B cell (primary cell): ENCODE measurements around the gene SLC35E2B. TPM values are rescaled to one million over a fixed set of nuclear protein-coding genes. Genes with fewer than 3 reads are reported as not detected.

Source experiments
- ATAC-seq: fragments of 200-7000 bp; cut with Tn5 transposase; one replicate; pipeline ENCODE4 v1.10.0; 2021; ENCODE audit warnings: low read depth, mild to moderate bottlenecking, moderate number of reproducible peaks, moderate library complexity
- CTCF ChIA-PET: fragments of 350-600 bp; sonication (Branson Sonifier 250); formaldehyde crosslinking; loops from one replicate; lab custom pipeline; 2021; ENCODE audit warnings: antibody characterized with exemption, inconsistent platforms; lab: Charles Lee
- POLR2A ChIA-PET: fragments of 350-600 bp; sonication (Branson Sonifier 250); formaldehyde crosslinking; loops from one replicate; lab custom pipeline; 2021; ENCODE audit warnings: antibody characterized with exemption; lab: Charles Lee
- DNase-seq: peaks from one replicate; pipeline ENCODE4 v3.0.0; 2013
- H2AFZ ChIP-seq: 2 replicates; pipeline ENCODE4 v1.6.1; 2012; ENCODE audit warnings: mild to moderate bottlenecking, low read depth, low read length; ENCODE audit not compliant: insufficient read depth, poor library complexity, severe bottlenecking
- H3K27ac ChIP-seq, 2 donors: 1 replicate in 1 of 2; 2 replicates in 1 of 2; pipeline ENCODE4 v1.5.1; 2012 to 2013; ENCODE audit warnings: low read length in 2 of 2, mild to moderate bottlenecking in 2 of 2, moderate library complexity in 1 of 2
- H3K27me3 ChIP-seq, 4 experiments: fragments of 200-600 bp in 1 of 4; sonication (generic) in 1 of 4; replicated peaks in 1 of 4; 1 replicate in 2 of 4; 2 replicates in 2 of 4; pipeline versions ENCODE4 v1.6.1 to v1.7.0; 2013 to 2016; ENCODE audit warnings: low read length in 3 of 4, mild to moderate bottlenecking in 2 of 4, mixed read lengths in 1 of 4, moderate library complexity in 1 of 4; ENCODE audit not compliant: insufficient read depth in 4 of 4, control insufficient read depth in 3 of 4; ENCODE audit errors: control extremely low read depth in 1 of 4
- H3K36me3 ChIP-seq, 2 experiments: replicated peaks in 1 of 2; 1 replicate in 1 of 2; 2 replicates in 1 of 2; pipeline versions ENCODE4 v1.6.1 to v1.7.1; 2013; ENCODE audit warnings: low read length in 1 of 2; ENCODE audit not compliant: insufficient read depth in 2 of 2, control insufficient read depth in 1 of 2; ENCODE audit errors: control extremely low read depth in 1 of 2, extremely low read depth in 1 of 2
- H3K4me1 ChIP-seq, 2 donors: fragments of 200-600 bp in 1 of 2; sonication (generic) in 1 of 2; 1 replicate in 1 of 2; 2 replicates in 1 of 2; pipeline versions ENCODE4 v1.5.1 to v1.6.1; 2013 to 2017; ENCODE audit warnings: low read length in 2 of 2; ENCODE audit not compliant: control insufficient read depth in 2 of 2, insufficient read depth in 2 of 2
- H3K4me2 ChIP-seq: replicated peaks from 2 replicates; pipeline ENCODE3; 2012; ENCODE audit warnings: mild to moderate bottlenecking, low read depth, low read length; ENCODE audit not compliant: poor library complexity, severe bottlenecking
- H3K4me3 ChIP-seq, 5 experiments: fragments of 200-600 bp in 1 of 5; sonication (generic) in 1 of 5; 1 replicate in 3 of 5; 2 replicates in 2 of 5; pipeline versions ENCODE4 v1.5.1 to v1.7.0; 2011 to 2016; ENCODE audit warnings: low read length in 4 of 5, mild to moderate bottlenecking in 4 of 5, low read depth in 2 of 5, control low read depth in 1 of 5, moderate library complexity in 1 of 5; ENCODE audit not compliant: insufficient read depth in 1 of 5; ENCODE audit errors: control extremely low read depth in 1 of 5, extremely low read depth in 1 of 5
- H3K79me2 ChIP-seq: fragments of 200-600 bp; sonication (generic); one replicate; pipeline ENCODE4 v1.6.0; 2016; ENCODE audit warnings: low read length; ENCODE audit not compliant: control insufficient read depth, insufficient read depth
- H3K9ac ChIP-seq: fragments of 200-600 bp; sonication (generic); 2 replicates; pipeline ENCODE4 v1.6.1; 2017; ENCODE audit warnings: mild to moderate bottlenecking, low read length, moderate library complexity
- H3K9me3 ChIP-seq, 3 donors: one replicate each; pipeline versions ENCODE4 v1.6.1 to v1.7.1; 2013; ENCODE audit warnings: low read length in 2 of 3; ENCODE audit not compliant: control insufficient read depth in 2 of 3, insufficient read depth in 1 of 3; ENCODE audit errors: control extremely low read depth in 1 of 3
- H4K20me1 ChIP-seq: 2 replicates; pipeline ENCODE4 v1.6.0; 2012; ENCODE audit warnings: mild to moderate bottlenecking, low read length; ENCODE audit not compliant: insufficient read depth, control insufficient read depth, poor library complexity, severe bottlenecking
- H3K27ac Mint-ChIP-seq: one replicate; pipeline ENCODE4 v1.8.0; 2021; ENCODE audit warnings: mixed read lengths
- H3K27me3 Mint-ChIP-seq: one replicate; pipeline ENCODE4 v1.8.0; 2021; ENCODE audit warnings: mixed read lengths
- H3K4me1 Mint-ChIP-seq: one replicate; pipeline ENCODE4 v1.8.0; 2021; ENCODE audit warnings: mixed read lengths
- H3K4me3 Mint-ChIP-seq: one replicate; pipeline ENCODE4 v1.8.0; 2021; ENCODE audit warnings: mixed read lengths
- H3K9me3 Mint-ChIP-seq: one replicate; pipeline ENCODE4 v1.8.0; 2022; ENCODE audit warnings: mixed read lengths; ENCODE audit not compliant: insufficient read depth
- EZH2 ChIP-seq: IDR thresholded peaks from 2 replicates; pipeline ENCODE4 v1.6.1; 2012; ENCODE audit warnings: borderline replicate concordance, low read depth, mild to moderate bottlenecking, moderate library complexity, low read length; ENCODE audit not compliant: insufficient read depth, poor library complexity, severe bottlenecking
- WGBS: methylation state at CpG from one replicate; pipeline ENCODE4 v1.1.5; 2013; ENCODE audit warnings: missing lambda C conversion rate; ENCODE audit not compliant: insufficient coverage; 5-methylcytosine and 5-hydroxymethylcytosine counted together
- intact Hi-C: fragments of 100-400 bp; cut with micrococcal nuclease; formaldehyde crosslinking; loops from one replicate; pipeline ENCODE4 v1.10.0; 2022
- polyA plus RNA-seq: library from polyadenylated mRNA; depleted of rRNA; stranded (reverse); fragments of >200 nt; gene quantifications from 2 replicates; pipeline ENCODE4 v1.2.3, GENCODE V29; 2012
- total RNA-seq, 2 donors: library from RNA; stranded (reverse); fragments of 120-200 nt in 1 of 2; gene quantifications; 1 replicate in 1 of 2; 2 replicates in 1 of 2; pipeline versions ENCODE4 v1.2.3 to v1.2.4, GENCODE V29; 2013 to 2022
- TF ChIP-seq, protein P1 (sequence below): fragments of 200-600 bp; IDR thresholded peaks from one replicate; pipeline ENCODE4 v1.8.0; 2022; ENCODE audit warnings: antibody characterized with exemption, mild to moderate bottlenecking

The SLC35E2B gene
- total and polyA plus RNA-seq, 2 donors (not counting 1 experiment from before 2014, with no cell fraction given): 64.4 to 107 TPM

DNA sequence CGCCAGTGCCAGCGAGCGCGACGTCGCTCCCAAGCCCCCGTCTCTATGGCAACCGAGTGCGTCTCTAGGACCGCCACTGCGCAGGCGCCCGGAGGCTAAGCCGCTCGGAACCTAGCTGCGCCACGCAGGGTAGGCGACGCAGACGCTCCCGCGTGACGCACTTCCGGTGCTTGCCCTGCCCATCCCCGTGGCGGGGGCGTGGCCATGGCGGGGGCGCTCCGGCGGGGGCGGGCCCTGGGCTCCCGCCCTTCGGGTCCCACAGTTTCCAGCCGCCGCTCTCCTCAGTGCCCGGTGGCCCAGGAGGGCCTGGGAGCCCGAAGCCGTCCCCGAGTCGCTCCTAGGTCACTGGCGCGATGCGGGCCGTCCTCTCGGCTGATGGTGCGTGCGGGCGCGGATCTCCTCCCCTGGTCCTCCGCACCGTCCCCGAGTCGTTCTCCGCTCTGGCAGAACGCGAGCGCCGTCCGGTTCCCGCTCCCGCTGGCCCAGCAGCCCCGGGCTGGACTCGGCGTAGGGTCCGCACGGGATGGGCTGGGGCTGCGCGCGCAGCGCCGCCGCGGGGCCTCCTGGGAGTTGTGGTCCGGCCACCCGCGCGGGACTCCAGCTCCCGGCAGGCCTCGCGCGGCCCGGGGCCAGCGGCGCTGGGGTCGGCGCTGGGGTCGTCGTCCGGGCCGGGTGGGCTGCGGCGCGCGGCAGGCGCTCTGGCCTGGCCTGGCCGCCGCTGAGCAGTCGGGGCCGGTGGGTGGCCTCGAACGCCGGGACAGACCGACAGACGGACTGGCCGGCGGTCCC is 77.1 kb downstream of the SLC35E2B start, which contains the start of gene MIB2:
TSS of gene MIB2 (plus strand) at position 245 of the 789 bp plus-strand sequence. CDS start 7,953 bp downstream, outside the sequence.
- no peaks in the 10 kb centered on the region for H3K9me3 ChIP-seq
- intact Hi-C loops: loop anchor here (1.0 to 2.0 kb wide), 7 partner anchors 15 to 304 kb away; partner anchors contain the start of genes ATAD3A, AURKAIP1, CCNL2 and GNB1
- peaks cover 20% of the 10 kb centered on the region for H4K20me1 ChIP-seq
- Mint-ChIP-seq H3K9me3 (no peaks in the 10 kb centered on the region), H3K4me3 (peak within 1 kb of the TSS; percentile 89), H3K4me1 (peaks cover 26% of the 10 kb centered on the region), H3K27ac (peak within 1 kb of the TSS; percentile 92), H3K27me3 (no peaks in the 10 kb centered on the region)
- H3K27me3 ChIP-seq: no peaks in the 10 kb centered on the region
- H3K27ac ChIP-seq: peak within 1 kb of the TSS; percentile 100
- peaks cover 0 to 5% of the 10 kb centered on the region in 2 experiments for H3K36me3 ChIP-seq
- TF ChIP-seq EZH2: no peak
- TF ChIP-seq, protein P1, sequence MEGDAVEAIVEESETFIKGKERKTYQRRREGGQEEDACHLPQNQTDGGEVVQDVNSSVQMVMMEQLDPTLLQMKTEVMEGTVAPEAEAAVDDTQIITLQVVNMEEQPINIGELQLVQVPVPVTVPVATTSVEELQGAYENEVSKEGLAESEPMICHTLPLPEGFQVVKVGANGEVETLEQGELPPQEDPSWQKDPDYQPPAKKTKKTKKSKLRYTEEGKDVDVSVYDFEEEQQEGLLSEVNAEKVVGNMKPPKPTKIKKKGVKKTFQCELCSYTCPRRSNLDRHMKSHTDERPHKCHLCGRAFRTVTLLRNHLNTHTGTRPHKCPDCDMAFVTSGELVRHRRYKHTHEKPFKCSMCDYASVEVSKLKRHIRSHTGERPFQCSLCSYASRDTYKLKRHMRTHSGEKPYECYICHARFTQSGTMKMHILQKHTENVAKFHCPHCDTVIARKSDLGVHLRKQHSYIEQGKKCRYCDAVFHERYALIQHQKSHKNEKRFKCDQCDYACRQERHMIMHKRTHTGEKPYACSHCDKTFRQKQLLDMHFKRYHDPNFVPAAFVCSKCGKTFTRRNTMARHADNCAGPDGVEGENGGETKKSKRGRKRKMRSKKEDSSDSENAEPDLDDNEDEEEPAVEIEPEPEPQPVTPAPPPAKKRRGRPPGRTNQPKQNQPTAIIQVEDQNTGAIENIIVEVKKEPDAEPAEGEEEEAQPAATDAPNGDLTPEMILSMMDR: no peak
- H3K4me3 ChIP-seq: peak within 1 kb of the TSS; percentile 36 to 98 (median 97)
- peak within 1 kb of the TSS; percentile 100 for H3K9ac ChIP-seq
- ChIA-PET CTCF (interaction anchor here (1.0 to 2.9 kb wide), 2 partner anchors 9 to 14 kb away, joined by 3 to 13 read pairs; no protein-coding TSS in a partner anchor), POLR2A (interaction anchor here (0.6 to 2.0 kb wide), 7 partner anchors 8 to 293 kb away, joined by 3 to 19 read pairs (median 5); no protein-coding TSS in a partner anchor)
- peak within 1 kb of the TSS; percentile 79 for H2AFZ ChIP-seq
- under 1% methylated on average over 107 of the region's 107 CpGs for WGBS
- H3K4me2 ChIP-seq: peak within 1 kb of the TSS; percentile 98
- H3K4me1 ChIP-seq: peaks cover 20% of the 10 kb centered on the region in 2 donors
- ATAC-seq (peak; percentile 90), DNase-seq (peak; percentile 98)
- peaks cover 33% of the 10 kb centered on the region for H3K79me2 ChIP-seq

DNA sequence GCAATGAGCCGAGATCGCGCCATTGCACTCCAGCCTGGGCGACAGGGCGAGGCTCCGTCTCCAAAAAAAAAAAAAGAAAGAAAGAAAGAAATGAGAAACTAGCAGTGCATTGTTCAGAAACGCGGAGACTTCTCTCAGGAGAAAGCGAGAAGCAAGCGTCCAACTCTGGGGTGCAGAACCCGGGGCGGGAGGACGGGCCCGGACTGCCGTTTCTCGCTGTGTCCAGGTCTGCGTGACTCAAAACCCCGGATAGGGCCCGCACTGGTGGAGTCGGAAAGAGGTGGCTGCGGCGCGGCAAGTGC is 77.7 kb downstream of the SLC35E2B start:
- peak overlapping the region; percentile 98 for H3K4me2 ChIP-seq
- Mint-ChIP-seq H3K4me3 (peak overlapping the region; percentile 89), H3K27me3 (no peaks in the 10 kb centered on the region), H3K9me3 (no peaks in the 10 kb centered on the region), H3K27ac (peak overlapping the region; percentile 92), H3K4me1 (peaks cover 26% of the 10 kb centered on the region)
- peaks cover 31% of the 10 kb centered on the region for H3K79me2 ChIP-seq
- H3K4me3 ChIP-seq: peak overlapping the region; percentile 36 to 98 (median 97)
- peaks cover 18% of the 10 kb centered on the region for H4K20me1 ChIP-seq
- no peaks in the 10 kb centered on the region for H3K27me3 ChIP-seq
- no peak for TF ChIP-seq EZH2
- TF ChIP-seq, protein P1: no peak
- ATAC-seq (no peak), DNase-seq (no peak)
- ChIA-PET POLR2A (interaction anchor here (0.6 to 2.0 kb wide), 6 partner anchors 11 to 294 kb away, joined by 3 to 19 read pairs (median 5); no protein-coding TSS in a partner anchor), CTCF (interaction anchor here (2.9 kb wide), 1 partner anchor 15 kb away, joined by 13 read pairs; no protein-coding TSS in a partner anchor)
- H3K4me1 ChIP-seq: peaks cover 20% of the 10 kb centered on the region in 2 donors
- peak overlapping the region; percentile 100 for H3K9ac ChIP-seq
- H3K36me3 ChIP-seq: peaks cover 0 to 5% of the 10 kb centered on the region in 2 experiments
- no peaks in the 10 kb centered on the region for H3K9me3 ChIP-seq
- under 1% methylated on average over 23 of the region's 23 CpGs for WGBS
- intact Hi-C loops: loop anchor here (1.0 to 2.0 kb wide), 7 partner anchors 16 to 304 kb away; partner anchors contain the start of genes ATAD3A, AURKAIP1, CCNL2 and GNB1
- peak overlapping the region; percentile 34 to 100 for H3K27ac ChIP-seq
- H2AFZ ChIP-seq: peak overlapping the region; percentile 79
